Trophoblast cell (in vitro differentiated cells and primary cell): ENCODE results near the gene SEMA4A.

Experiments
- DNase-seq, 2 donors: peaks; one replicate each; pipeline ENCODE4 v3.0.0-alpha.2; 2016
- H2AFZ ChIP-seq: 2 replicates; pipeline ENCODE4 v1.6.1; 2013; ENCODE audit warnings: low read length, moderate library complexity, mild to moderate bottlenecking; ENCODE audit not compliant: insufficient read depth, poor library complexity
- H2AK5ac ChIP-seq: 2 replicates; pipeline ENCODE4 v1.6.1; 2013; ENCODE audit warnings: mild to moderate bottlenecking, low read length
- H2BK120ac ChIP-seq: 2 replicates; pipeline ENCODE4 v1.6.1; 2013; ENCODE audit warnings: low read length, mild to moderate bottlenecking, moderate library complexity; ENCODE audit not compliant: insufficient read depth, poor library complexity
- H2BK12ac ChIP-seq: 2 replicates; pipeline ENCODE4 v1.6.1; 2013; ENCODE audit warnings: mild to moderate bottlenecking, low read length, moderate library complexity
- H2BK5ac ChIP-seq: 2 replicates; pipeline ENCODE4 v1.6.1; 2013; ENCODE audit warnings: low read length, low read depth, moderate library complexity, mild to moderate bottlenecking; ENCODE audit not compliant: poor library complexity
- H3K14ac ChIP-seq: 2 replicates; pipeline ENCODE4 v1.6.1; 2013; ENCODE audit warnings: mild to moderate bottlenecking, low read length
- H3K18ac ChIP-seq: 2 replicates; pipeline ENCODE4 v1.6.1; 2013; ENCODE audit warnings: mild to moderate bottlenecking, low read length
- H3K23ac ChIP-seq: 2 replicates; pipeline ENCODE4 v1.6.1; 2013; ENCODE audit warnings: low read length
- H3K27ac ChIP-seq: 2 replicates; pipeline ENCODE4 v1.5.1; 2013; ENCODE audit warnings: low read depth, mild to moderate bottlenecking, inconsistent platforms, low read length, moderate library complexity
- H3K27me3 ChIP-seq: 2 replicates; pipeline ENCODE4 v1.6.1; 2013; ENCODE audit warnings: inconsistent platforms, mild to moderate bottlenecking, low read length, moderate library complexity; ENCODE audit not compliant: insufficient read depth
- H3K36me3 ChIP-seq, 2 experiments: 1 replicate in 1 of 2; 2 replicates in 1 of 2; pipeline ENCODE4 v1.6.1; 2013; ENCODE audit warnings: low read length in 2 of 2, mild to moderate bottlenecking in 2 of 2, moderate library complexity in 1 of 2; ENCODE audit not compliant: insufficient read depth in 2 of 2, control insufficient read depth in 1 of 2
- H3K4ac ChIP-seq: 2 replicates; pipeline ENCODE4 v1.6.1; 2013; ENCODE audit warnings: low read depth, mild to moderate bottlenecking, low read length, moderate library complexity
- H3K4me1 ChIP-seq, 2 experiments: 1 replicate in 1 of 2; 2 replicates in 1 of 2; pipeline ENCODE4 v1.6.1; 2013; ENCODE audit warnings: low read length in 2 of 2, mild to moderate bottlenecking in 2 of 2, moderate library complexity in 1 of 2; ENCODE audit not compliant: insufficient read depth in 2 of 2, control insufficient read depth in 1 of 2
- H3K4me2 ChIP-seq: 2 replicates; pipeline ENCODE4 v1.6.1; 2013; ENCODE audit warnings: inconsistent platforms, mild to moderate bottlenecking, low read length, moderate library complexity
- H3K4me3 ChIP-seq: 2 replicates; pipeline ENCODE4 v1.5.1; 2013; ENCODE audit warnings: mild to moderate bottlenecking, low read depth, low read length, inconsistent platforms
- H3K79me1 ChIP-seq: one replicate; pipeline ENCODE4 v1.6.1; 2013; ENCODE audit warnings: low read length
- H3K79me2 ChIP-seq: 2 replicates; pipeline ENCODE4 v1.6.1; 2013; ENCODE audit warnings: low read length, mild to moderate bottlenecking; ENCODE audit not compliant: control insufficient read depth, insufficient read depth, poor library complexity
- H3K9ac ChIP-seq: 2 replicates; pipeline ENCODE4 v1.6.1; 2013; ENCODE audit warnings: mild to moderate bottlenecking, low read length
- H3K9me3 ChIP-seq: 2 replicates; pipeline ENCODE4 v1.6.1; 2013; ENCODE audit warnings: low read depth, mild to moderate bottlenecking, control low read depth, inconsistent platforms, low read length; ENCODE audit not compliant: insufficient read depth
- H4K12ac ChIP-seq: 2 replicates; pipeline ENCODE4 v1.6.1; 2013; ENCODE audit warnings: low read depth, mild to moderate bottlenecking, low read length, moderate library complexity
- H4K8ac ChIP-seq: 2 replicates; pipeline ENCODE4 v1.6.1; 2013; ENCODE audit warnings: low read depth, mild to moderate bottlenecking, low read length, moderate library complexity
- H4K91ac ChIP-seq: one replicate; pipeline ENCODE4 v1.6.1; 2013; ENCODE audit warnings: low read depth, mild to moderate bottlenecking, low read length, moderate library complexity
- whole genome bisulfite sequencing: extraction: QIAGEN DNeasy Blood & Tissue Kit; methylation state at CpG from one replicate; pipeline ENCODE4 v1.1.7; 2013; ENCODE audit warnings: missing lambda C conversion rate; ENCODE audit not compliant: insufficient read length, insufficient coverage; ENCODE audit errors: extremely low coverage; 5-methylcytosine and 5-hydroxymethylcytosine counted together

SEMA4A gene

GRCh38 chr1:156140879-156141707 lies 12.3 kb upstream of the SEMA4A start:
- Histone ChIP-seq H4K8ac (no peak overlapping the region), H3K18ac (no peak overlapping the region), H2AFZ (no peak overlapping the region), H3K9ac (no peak overlapping the region), H3K9me3 (no peaks in the 10 kb centered on the region), H2BK5ac (no peak overlapping the region), H3K4ac (no peak overlapping the region), H3K27me3 (no peaks in the 10 kb centered on the region), H2BK120ac (no peak overlapping the region), H2AK5ac (no peak overlapping the region), H3K14ac (no peak overlapping the region), H4K91ac (no peak overlapping the region), H3K79me1 (no peaks in the 10 kb centered on the region), H3K4me3 (no peak overlapping the region), H4K12ac (peak overlapping the region; percentile 45), H3K23ac (no peak overlapping the region), H3K4me2 (no peak overlapping the region), H3K4me1 (no peaks in the 10 kb centered on the region), H3K79me2 (no peaks in the 10 kb centered on the region), H2BK12ac (peak overlapping the region; percentile 24), H3K27ac (no peak overlapping the region), H3K36me3 (peaks cover 50 to 53% of the 10 kb centered on the region in 2 experiments)
- no CpG with 5 or more reads among the region's 20 CpGs for WGBS
- DNase-seq, result peak; percentile 54 to 82

- Histone ChIP-seq H2BK5ac (no peak overlapping the region), H3K4me1 (peaks cover 0 to 6% of the 10 kb centered on the region in 2 experiments), H3K36me3 (peaks cover 22 to 25% of the 10 kb centered on the region in 2 experiments), H3K14ac (no peak overlapping the region), H2BK12ac (no peak overlapping the region), H3K4me2 (no peak overlapping the region), H3K23ac (no peak overlapping the region), H3K79me2 (no peaks in the 10 kb centered on the region), H3K27me3 (no peaks in the 10 kb centered on the region), H2AK5ac (no peak overlapping the region), H4K91ac (no peak overlapping the region), H2BK120ac (no peak overlapping the region), H3K9me3 (no peaks in the 10 kb centered on the region), H3K18ac (no peak overlapping the region), H3K79me1 (peaks cover 1% of the 10 kb centered on the region), H3K27ac (peak overlapping the region; percentile 40), H4K8ac (no peak overlapping the region), H2AFZ (no peak overlapping the region), H3K9ac (peak overlapping the region; percentile 0), H3K4ac (no peak overlapping the region), H3K4me3 (no peak overlapping the region), H4K12ac (no peak overlapping the region)
- WGBS, result no CpG with 5 or more reads among the region's 11 CpGs
- peak; percentile 55 to 77 for DNase-seq
Measured at GRCh38 chr1:156143765-156144489, 9.5 kb upstream of the SEMA4A start.

GRCh38 chr1:156144742-156145141 lies 8.6 kb upstream of the SEMA4A start:
- DNase-seq, result no peak

GRCh38 chr1:156145650-156146019 lies 7.8 kb upstream of the SEMA4A start:
- H3K4ac ChIP-seq, result no peak overlapping the region
- no peak overlapping the region for H4K8ac ChIP-seq
- no peak overlapping the region for H2BK12ac ChIP-seq
- H4K12ac ChIP-seq, result no peak overlapping the region
- H3K23ac ChIP-seq, result no peak overlapping the region
- DNase-seq, result no peak
- no peak overlapping the region for H2AFZ ChIP-seq
- no peak overlapping the region for H2AK5ac ChIP-seq
- H2BK120ac ChIP-seq, result no peak overlapping the region
- WGBS, result no CpG with 5 or more reads among the region's 2 CpGs
- H3K79me1 ChIP-seq, result peaks cover 1% of the 10 kb centered on the region
- H3K4me1 ChIP-seq, result peaks cover 0 to 6% of the 10 kb centered on the region in 2 experiments
- no peak overlapping the region for H3K14ac ChIP-seq
- no peak overlapping the region for H3K18ac ChIP-seq
- no peaks in the 10 kb centered on the region for H3K79me2 ChIP-seq
- no peak overlapping the region for H3K4me3 ChIP-seq
- H3K9me3 ChIP-seq, result no peaks in the 10 kb centered on the region
- peaks cover 8 to 10% of the 10 kb centered on the region in 2 experiments for H3K36me3 ChIP-seq
- no peaks in the 10 kb centered on the region for H3K27me3 ChIP-seq
- H2BK5ac ChIP-seq, result no peak overlapping the region
- no peak overlapping the region for H3K4me2 ChIP-seq
- H4K91ac ChIP-seq, result no peak overlapping the region
- no peak overlapping the region for H3K9ac ChIP-seq
- H3K27ac ChIP-seq, result no peak overlapping the region

More at GRCh38 chr1:156144742-156145141, 8.6 kb upstream of the SEMA4A start:
- no peaks in the 10 kb centered on the region for H3K79me2 ChIP-seq
- H2AFZ ChIP-seq, result no peak overlapping the region
- peaks cover 1% of the 10 kb centered on the region for H3K79me1 ChIP-seq
- peaks cover 0 to 6% of the 10 kb centered on the region in 2 experiments for H3K4me1 ChIP-seq
- no peak overlapping the region for H4K12ac ChIP-seq
- no peak overlapping the region for H3K4me3 ChIP-seq
- no peak overlapping the region for H3K14ac ChIP-seq
- H3K23ac ChIP-seq, result no peak overlapping the region
- WGBS, result no CpG with 5 or more reads among the region's 5 CpGs
- H3K18ac ChIP-seq, result no peak overlapping the region
- H4K8ac ChIP-seq, result no peak overlapping the region
- H3K9ac ChIP-seq, result no peak overlapping the region
- peaks cover 17 to 19% of the 10 kb centered on the region in 2 experiments for H3K36me3 ChIP-seq
- no peak overlapping the region for H4K91ac ChIP-seq
- H2BK5ac ChIP-seq, result no peak overlapping the region
- H2BK120ac ChIP-seq, result no peak overlapping the region
- H3K27me3 ChIP-seq, result no peaks in the 10 kb centered on the region
- no peak overlapping the region for H3K4me2 ChIP-seq
- H3K27ac ChIP-seq, result no peak overlapping the region
- no peaks in the 10 kb centered on the region for H3K9me3 ChIP-seq
- H2AK5ac ChIP-seq, result no peak overlapping the region
- no peak overlapping the region for H3K4ac ChIP-seq
- no peak overlapping the region for H2BK12ac ChIP-seq
